Gastroesophageal sphincter (tissue), 3 donors: Measurements from ENCODE around the gene FOXO3.

Source experiments
- EP300 ChIP-seq: sonication (generic); formaldehyde crosslinking; IDR thresholded peaks from one replicate; pipeline ENCODE4 v1.6.1; 2017; ENCODE audit warnings: antibody characterized with exemption, mild to moderate bottlenecking
- POLR2A ChIP-seq, 2 donors: fragments of 450-650 bp; IDR thresholded peaks; one replicate each; pipeline ENCODE4 v1.6.1; 2017; ENCODE audit warnings: antibody characterized with exemption in 2 of 2, mild to moderate bottlenecking in 2 of 2, moderate library complexity in 1 of 2
- POLR2AphosphoS5 ChIP-seq: sonication (generic); formaldehyde crosslinking; IDR thresholded peaks from one replicate; pipeline ENCODE4 v1.6.1; 2017; ENCODE audit warnings: antibody characterized with exemption
- TF ChIP-seq, protein P1 (sequence below), 4 experiments: fragments of 200-600 bp in 2 of 4; fragments of 450-650 bp in 2 of 4; sonication (generic) in 1 of 4; IDR thresholded peaks; one replicate each; pipeline ENCODE4 v1.5.1; 2017 to 2019; ENCODE audit warnings: antibody characterized with exemption in 4 of 4, mild to moderate bottlenecking in 2 of 4, moderate library complexity in 2 of 4

DNA sequence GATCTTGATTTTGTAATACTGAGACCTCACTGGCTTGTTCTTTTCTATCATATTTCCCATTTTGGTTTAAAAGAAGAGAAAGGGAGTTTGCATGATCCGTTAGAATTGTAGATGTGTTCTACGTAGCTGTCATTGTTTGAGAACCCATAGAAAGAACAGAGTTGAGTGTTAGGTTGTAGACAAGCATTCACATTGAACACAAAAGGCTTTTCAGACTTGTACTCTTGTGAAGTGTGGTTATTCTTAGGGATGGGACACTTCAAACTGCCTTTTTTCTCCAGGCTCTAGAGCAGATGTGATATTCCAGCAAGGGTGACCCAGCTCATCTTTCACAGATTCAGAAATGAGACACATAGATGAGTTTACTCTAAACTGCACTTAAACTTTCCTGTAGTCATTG lies 19.9 kb downstream of the FOXO3 start:
- TF ChIP-seq, protein P1, sequence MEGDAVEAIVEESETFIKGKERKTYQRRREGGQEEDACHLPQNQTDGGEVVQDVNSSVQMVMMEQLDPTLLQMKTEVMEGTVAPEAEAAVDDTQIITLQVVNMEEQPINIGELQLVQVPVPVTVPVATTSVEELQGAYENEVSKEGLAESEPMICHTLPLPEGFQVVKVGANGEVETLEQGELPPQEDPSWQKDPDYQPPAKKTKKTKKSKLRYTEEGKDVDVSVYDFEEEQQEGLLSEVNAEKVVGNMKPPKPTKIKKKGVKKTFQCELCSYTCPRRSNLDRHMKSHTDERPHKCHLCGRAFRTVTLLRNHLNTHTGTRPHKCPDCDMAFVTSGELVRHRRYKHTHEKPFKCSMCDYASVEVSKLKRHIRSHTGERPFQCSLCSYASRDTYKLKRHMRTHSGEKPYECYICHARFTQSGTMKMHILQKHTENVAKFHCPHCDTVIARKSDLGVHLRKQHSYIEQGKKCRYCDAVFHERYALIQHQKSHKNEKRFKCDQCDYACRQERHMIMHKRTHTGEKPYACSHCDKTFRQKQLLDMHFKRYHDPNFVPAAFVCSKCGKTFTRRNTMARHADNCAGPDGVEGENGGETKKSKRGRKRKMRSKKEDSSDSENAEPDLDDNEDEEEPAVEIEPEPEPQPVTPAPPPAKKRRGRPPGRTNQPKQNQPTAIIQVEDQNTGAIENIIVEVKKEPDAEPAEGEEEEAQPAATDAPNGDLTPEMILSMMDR (IDR thresholded peaks at IDR 0.05), result no peak
- no peak for TF ChIP-seq POLR2A (IDR thresholded peaks at IDR 0.05)
- TF ChIP-seq EP300, result no peak
- no peak for TF ChIP-seq POLR2AphosphoS5
